ENCODE data around the gene SERPINB12.

Gene SERPINB12

DNA sequence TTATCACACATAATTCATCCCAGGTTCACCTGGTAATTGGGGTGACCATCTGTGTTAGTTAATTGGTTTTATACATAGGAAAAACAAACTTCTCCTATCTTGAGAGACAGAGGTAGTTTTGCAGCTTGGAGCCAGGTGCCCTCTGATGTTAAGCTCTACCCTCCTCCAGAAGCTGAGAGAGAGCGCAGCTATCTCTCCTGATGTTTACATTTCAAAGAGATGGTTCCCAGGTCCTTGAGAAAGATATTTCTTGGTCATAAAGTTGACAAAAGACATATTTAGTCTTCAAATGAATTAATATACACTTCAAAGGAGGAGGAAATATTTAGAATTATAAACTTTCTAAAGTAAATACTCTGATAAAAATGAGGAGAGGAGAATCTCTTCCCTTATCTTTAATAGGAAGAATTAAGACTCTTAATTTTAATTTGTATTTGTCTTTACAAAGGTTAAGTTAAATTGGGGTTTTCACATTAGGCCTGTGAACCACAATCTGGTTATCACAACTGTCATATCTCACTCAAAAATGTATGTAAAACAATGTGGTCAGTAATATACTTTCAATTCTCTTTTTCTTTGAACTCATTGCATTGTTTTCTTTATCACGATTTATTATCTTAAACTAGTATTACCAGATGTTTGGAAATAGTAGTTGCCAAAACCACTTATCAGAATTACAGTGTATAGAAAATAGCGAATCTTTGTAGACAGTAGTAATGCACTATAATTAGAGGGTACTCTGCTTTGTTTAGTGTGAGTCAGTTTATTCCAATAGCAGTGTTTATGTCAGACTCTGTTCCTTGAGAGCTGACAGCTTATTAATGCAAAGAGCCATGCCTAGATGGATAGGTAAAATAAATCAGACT is 75.1 kb downstream of the SERPINB12 start:
- no peak overlapping the region for H3K27ac ChIP-seq (ENCODE audit: low read depth, low read length)
- H3K36me3 ChIP-seq (ENCODE audit: control insufficient read depth, insufficient read depth, low read length) = no peaks in the 10 kb centered on the region
- H3K27me3 ChIP-seq (ENCODE audit: control insufficient read depth, insufficient read depth, low read length) = no peaks in the 10 kb centered on the region
- H3K9ac ChIP-seq (ENCODE audit: low read length) = no peak overlapping the region
- H3K4me3 ChIP-seq (ENCODE audit: low read length) = no peak overlapping the region
- no peaks in the 10 kb centered on the region for H3K4me1 ChIP-seq (ENCODE audit: control insufficient read depth, insufficient read depth, low read length)

DNA sequence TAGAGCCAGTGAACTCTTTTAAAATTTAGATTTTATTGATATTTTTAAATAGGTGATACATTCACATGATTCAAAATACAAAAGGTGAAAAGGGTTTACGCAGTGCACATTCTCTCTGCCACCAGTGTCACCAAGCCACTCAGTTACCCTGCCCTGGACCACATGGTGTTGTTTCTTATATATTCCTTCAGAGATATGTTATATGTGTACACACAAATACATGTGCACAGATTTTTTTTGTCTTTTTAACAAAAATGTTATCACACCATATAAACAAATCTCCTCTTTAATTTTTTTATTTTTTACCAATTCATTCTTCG is 75.7 kb downstream of the SERPINB12 start:
- H3K4me1 ChIP-seq (ENCODE audit: control insufficient read depth, insufficient read depth, low read length) = no peaks in the 10 kb centered on the region
- no peak overlapping the region for H3K9ac ChIP-seq (ENCODE audit: low read length)
- H3K36me3 ChIP-seq (ENCODE audit: control insufficient read depth, insufficient read depth, low read length) = no peaks in the 10 kb centered on the region
- no peak overlapping the region for H3K27ac ChIP-seq (ENCODE audit: low read depth, low read length)
- no peak overlapping the region for H3K4me3 ChIP-seq (ENCODE audit: low read length)
- H3K27me3 ChIP-seq (ENCODE audit: control insufficient read depth, insufficient read depth, low read length) = no peaks in the 10 kb centered on the region

Measured in rectal smooth muscle tissue (tissue), 1 donor.